ENCODE data around the gene SRSF10. TPM values are rescaled to one million over a fixed set of nuclear protein-coding genes. Genes with fewer than 3 reads are reported as not detected.
A peak's percentile ranks its signal among the peaks of the same experiment; 100 is the strongest.

Gene SRSF10
- total and polyA plus RNA-seq, 2 donors from 2014 or later, result 48.5 to 96.2 TPM

DNA sequence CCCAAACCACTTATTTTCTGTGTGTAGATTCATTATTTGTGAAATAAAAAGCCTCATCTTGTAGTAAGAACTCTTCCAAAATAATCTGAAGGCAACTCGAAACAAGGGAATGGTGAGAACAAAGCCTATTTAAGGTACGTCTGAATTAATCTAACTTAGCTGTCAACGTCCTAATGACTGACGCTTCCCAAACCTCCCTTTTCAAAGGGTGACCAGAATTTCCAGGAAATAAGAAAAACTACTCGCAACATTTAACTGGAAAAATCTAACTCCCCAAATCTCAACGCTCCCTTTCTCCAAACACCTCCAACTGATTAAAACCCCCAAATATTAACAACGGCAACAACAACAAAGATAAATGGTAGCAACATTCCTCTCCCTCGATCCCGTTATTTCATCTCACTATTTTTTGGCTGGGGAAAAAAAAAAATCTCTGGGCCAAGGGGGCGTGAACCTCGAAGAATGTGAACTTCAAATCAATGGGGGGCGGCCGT lies 693 bp downstream of the SRSF10 start:
- H3K27me3 ChIP-seq (ENCODE audit: control insufficient read depth, insufficient read depth, low read length), result no peaks in the 10 kb centered on the region
- H3K36me3 ChIP-seq (ENCODE audit: control insufficient read depth in 2 of 3, insufficient read depth in 3 of 3, low read length in 3 of 3), result no peaks in the 10 kb centered on the region
- H3K9ac ChIP-seq (ENCODE audit: low read length in 3 of 3), result peak overlapping the region; percentile 66 to 95 (median 80)
- peak overlapping the region; percentile 98 for H3K27ac ChIP-seq (ENCODE audit: low read depth in 2 of 2, low read length in 2 of 2)
- intact Hi-C loops (cut with DNase I), result no loop called here
- H3K4me3 ChIP-seq (ENCODE audit: low read length in 3 of 3), result peak overlapping the region; percentile 69 to 92 (median 88)
- FAIRE-seq, result no peak
- DNase-seq, result peak in 2 of 5 donors; percentile 49 to 62
- peaks cover 0 to 17% (median 11%) of the 10 kb centered on the region in 3 donors for H3K4me1 ChIP-seq (ENCODE audit: control insufficient read depth in 2 of 3, insufficient read depth in 2 of 3, low read depth in 1 of 3, low read length in 3 of 3)
- H3K9me3 ChIP-seq (ENCODE audit: control insufficient read depth in 2 of 3, insufficient read depth in 1 of 3, low read length in 3 of 3), result no peaks in the 10 kb centered on the region
- TF ChIP-seq, protein P1, sequence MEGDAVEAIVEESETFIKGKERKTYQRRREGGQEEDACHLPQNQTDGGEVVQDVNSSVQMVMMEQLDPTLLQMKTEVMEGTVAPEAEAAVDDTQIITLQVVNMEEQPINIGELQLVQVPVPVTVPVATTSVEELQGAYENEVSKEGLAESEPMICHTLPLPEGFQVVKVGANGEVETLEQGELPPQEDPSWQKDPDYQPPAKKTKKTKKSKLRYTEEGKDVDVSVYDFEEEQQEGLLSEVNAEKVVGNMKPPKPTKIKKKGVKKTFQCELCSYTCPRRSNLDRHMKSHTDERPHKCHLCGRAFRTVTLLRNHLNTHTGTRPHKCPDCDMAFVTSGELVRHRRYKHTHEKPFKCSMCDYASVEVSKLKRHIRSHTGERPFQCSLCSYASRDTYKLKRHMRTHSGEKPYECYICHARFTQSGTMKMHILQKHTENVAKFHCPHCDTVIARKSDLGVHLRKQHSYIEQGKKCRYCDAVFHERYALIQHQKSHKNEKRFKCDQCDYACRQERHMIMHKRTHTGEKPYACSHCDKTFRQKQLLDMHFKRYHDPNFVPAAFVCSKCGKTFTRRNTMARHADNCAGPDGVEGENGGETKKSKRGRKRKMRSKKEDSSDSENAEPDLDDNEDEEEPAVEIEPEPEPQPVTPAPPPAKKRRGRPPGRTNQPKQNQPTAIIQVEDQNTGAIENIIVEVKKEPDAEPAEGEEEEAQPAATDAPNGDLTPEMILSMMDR (IDR thresholded peaks at IDR 0.05; ENCODE audit: borderline replicate concordance, extremely low read depth, insufficient read depth), result no peak

DNA sequence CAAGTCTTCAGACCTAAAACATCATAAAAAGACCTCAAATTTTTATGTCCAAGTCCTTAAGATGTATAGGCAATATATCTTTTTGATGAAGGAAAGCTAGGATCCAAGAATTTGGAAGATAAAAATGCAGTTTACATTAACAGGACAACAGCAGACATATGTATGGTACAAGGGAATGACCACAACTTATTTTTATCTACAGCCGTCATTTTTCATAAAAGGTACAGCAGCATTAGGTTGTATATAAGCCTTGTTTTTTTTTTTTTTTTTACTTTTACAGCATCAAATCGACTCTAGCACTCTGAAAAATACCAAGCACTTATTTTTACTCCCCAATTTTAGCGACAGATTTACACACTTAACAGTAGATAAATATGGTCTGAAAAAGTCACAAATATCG lies 1.3 kb downstream of the SRSF10 start:
- no peak overlapping the region for H3K27ac ChIP-seq (ENCODE audit: low read depth in 2 of 2, low read length in 2 of 2)
- H3K9me3 ChIP-seq (ENCODE audit: control insufficient read depth in 2 of 3, insufficient read depth in 1 of 3, low read length in 3 of 3), result no peaks in the 10 kb centered on the region
- FAIRE-seq (no peak), DNase-seq (no peak)
- H3K4me3 ChIP-seq (ENCODE audit: low read length in 3 of 3), result peak overlapping the region; percentile 69 to 92 (median 88)
- H3K36me3 ChIP-seq (ENCODE audit: control insufficient read depth in 2 of 3, insufficient read depth in 3 of 3, low read length in 3 of 3), result no peaks in the 10 kb centered on the region
- H3K27me3 ChIP-seq (ENCODE audit: control insufficient read depth, insufficient read depth, low read length), result no peaks in the 10 kb centered on the region
- TF ChIP-seq, protein P1 (IDR thresholded peaks at IDR 0.05; ENCODE audit: borderline replicate concordance, extremely low read depth, insufficient read depth), result no peak
- intact Hi-C loops (cut with DNase I), result no loop called here
- peak overlapping the region; percentile 34 to 95 (median 66) for H3K9ac ChIP-seq (ENCODE audit: low read length in 3 of 3)
- H3K4me1 ChIP-seq (ENCODE audit: control insufficient read depth in 2 of 3, insufficient read depth in 2 of 3, low read depth in 1 of 3, low read length in 3 of 3), result peaks cover 0 to 17% (median 7%) of the 10 kb centered on the region in 3 donors

DNA sequence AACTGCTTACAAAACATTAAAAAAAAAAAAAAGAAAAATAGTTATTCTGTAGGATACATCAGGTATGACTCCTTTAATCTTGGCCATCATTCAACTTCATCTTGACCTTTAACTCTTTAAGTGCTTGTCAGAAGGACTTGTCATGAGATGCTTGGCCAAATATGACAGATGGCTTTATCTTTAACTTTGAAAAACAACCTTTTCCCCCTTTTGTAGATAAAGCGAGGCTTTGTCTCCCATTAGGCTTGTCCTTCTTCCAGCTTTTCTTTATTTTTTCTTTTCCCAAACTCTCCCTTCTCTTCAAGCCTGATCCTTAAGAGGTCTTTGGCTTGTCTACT lies 2.3 kb downstream of the SRSF10 start:
- Histone ChIP-seq H3K9ac (ENCODE audit: low read length in 3 of 3) (no peak overlapping the region), H3K9me3 (ENCODE audit: control insufficient read depth in 2 of 3, insufficient read depth in 1 of 3, low read length in 3 of 3) (no peaks in the 10 kb centered on the region), H3K4me3 (ENCODE audit: low read length in 3 of 3) (peak overlapping the region in 2 of 3 donors; percentile 12 to 88), H3K36me3 (ENCODE audit: control insufficient read depth in 2 of 3, insufficient read depth in 3 of 3, low read length in 3 of 3) (peaks cover 0 to 6% (median 0%) of the 10 kb centered on the region in 3 donors), H3K4me1 (ENCODE audit: control insufficient read depth in 2 of 3, insufficient read depth in 2 of 3, low read depth in 1 of 3, low read length in 3 of 3) (peaks cover 0 to 17% (median 7%) of the 10 kb centered on the region in 3 donors), H3K27ac (ENCODE audit: low read depth in 2 of 2, low read length in 2 of 2) (no peak overlapping the region), H3K27me3 (ENCODE audit: control insufficient read depth, insufficient read depth, low read length) (no peaks in the 10 kb centered on the region)
- intact Hi-C loops (cut with DNase I), result no loop called here
- DNase-seq (no peak), FAIRE-seq (no peak)
- TF ChIP-seq, protein P1 (IDR thresholded peaks at IDR 0.05; ENCODE audit: borderline replicate concordance, extremely low read depth, insufficient read depth), result no peak
